ENCODE measurements around the gene QRICH2.
"Not testable (repeated sequence)": the region's sequence is repeated elsewhere in the genome, so short reads cannot be mapped to it uniquely, and the experiment has no call there.

Gene QRICH2

GRCh38 chr17:76266244-76266938 lies 41.7 kb downstream of the QRICH2 start:
- DNase-seq (ENCODE audit: low read depth in 2 of 2), result no peak

GRCh38 chr17:76265624-76266243 lies 42.3 kb downstream of the QRICH2 start:
- no peak for DNase-seq (ENCODE audit: low read depth in 2 of 2)

- DNase-seq (ENCODE audit: low read depth in 2 of 2), result peak; percentile 98
These were observed 43.1 kb downstream of the QRICH2 start, which contains the start of gene UBALD2 for GRCh38 chr17:76264755-76265623. TSS of gene UBALD2 (plus strand) at chr17:76265348. CDS start at chr17:76265506, 158 bp downstream.

- no peak for DNase-seq (ENCODE audit: low read depth in 2 of 2)
These were observed 43.7 kb downstream of the QRICH2 start for GRCh38 chr17:76264425-76264754.

GRCh38 chr17:76263896-76264295 lies 44.2 kb downstream of the QRICH2 start:
- DNase-seq (ENCODE audit: low read depth in 2 of 2), result no peak

GRCh38 chr17:76262732-76263344 lies 45.2 kb downstream of the QRICH2 start:
- DNase-seq (ENCODE audit: low read depth in 2 of 2), result no peak

- DNase-seq (ENCODE audit: low read depth in 2 of 2), result no peak
These were observed 46.5 kb downstream of the QRICH2 start for GRCh38 chr17:76261421-76262215.

GRCh38 chr17:76260669-76261068 lies 47.4 kb downstream of the QRICH2 start:
- no peak for DNase-seq (ENCODE audit: low read depth in 2 of 2)

GRCh38 chr17:76260220-76260619 lies 47.9 kb downstream of the QRICH2 start:
- DNase-seq (ENCODE audit: low read depth in 2 of 2), result no peak

- not testable (repeated sequence) for DNase-seq (ENCODE audit: low read depth in 2 of 2)
These were observed 51.5 kb downstream of the QRICH2 start for GRCh38 chr17:76256430-76257050.

- DNase-seq (ENCODE audit: low read depth in 2 of 2), result no peak
These were observed 52.2 kb downstream of the QRICH2 start for GRCh38 chr17:76255801-76256429.

GRCh38 chr17:76254275-76254674 lies 53.8 kb downstream of the QRICH2 start:
- no peak for DNase-seq (ENCODE audit: low read depth in 2 of 2)

- no peak for DNase-seq (ENCODE audit: low read depth in 2 of 2)
These were observed 54.2 kb downstream of the QRICH2 start for GRCh38 chr17:76253841-76254240.

GRCh38 chr17:76252967-76253766 lies 54.9 kb downstream of the QRICH2 start:
- not testable (repeated sequence) for DNase-seq (ENCODE audit: low read depth in 2 of 2)

GRCh38 chr17:76252040-76252954 lies 55.8 kb downstream of the QRICH2 start:
- no peak for DNase-seq (ENCODE audit: low read depth in 2 of 2)

- no peak for DNase-seq (ENCODE audit: low read depth in 2 of 2)
These were observed 56.5 kb downstream of the QRICH2 start for GRCh38 chr17:76251478-76252039.

- DNase-seq (ENCODE audit: low read depth in 2 of 2), result no peak
These were observed 57.9 kb downstream of the QRICH2 start for GRCh38 chr17:76250141-76250540.
